Muscle of back (tissue), 11 donors: ENCODE data around the gene ZNFX1. TPM values are rescaled to one million over a fixed set of nuclear protein-coding genes. Genes with fewer than 3 reads are reported as not detected.
"Not testable (repeated sequence)": the region's sequence is repeated elsewhere in the genome, so short reads cannot be mapped to it uniquely, and the experiment has no call there.

Source experiments
- DNase-seq, 3 donors: peaks; one replicate each; pipeline versions ENCODE4 v3.0.0 to v3.0.0-alpha.2; 2013
- polyA plus RNA-seq, 10 donors: library from polyadenylated mRNA; unstranded; fragments of 120-200 nt; gene quantifications; one replicate each; pipeline ENCODE4 v1.2.1, GENCODE V29; 2013; ENCODE audit not compliant: insufficient read length in 10 of 10

Gene ZNFX1
- polyA plus RNA-seq, 10 donors, result 9.2 to 12.3 (median 10.7) TPM

DNA sequence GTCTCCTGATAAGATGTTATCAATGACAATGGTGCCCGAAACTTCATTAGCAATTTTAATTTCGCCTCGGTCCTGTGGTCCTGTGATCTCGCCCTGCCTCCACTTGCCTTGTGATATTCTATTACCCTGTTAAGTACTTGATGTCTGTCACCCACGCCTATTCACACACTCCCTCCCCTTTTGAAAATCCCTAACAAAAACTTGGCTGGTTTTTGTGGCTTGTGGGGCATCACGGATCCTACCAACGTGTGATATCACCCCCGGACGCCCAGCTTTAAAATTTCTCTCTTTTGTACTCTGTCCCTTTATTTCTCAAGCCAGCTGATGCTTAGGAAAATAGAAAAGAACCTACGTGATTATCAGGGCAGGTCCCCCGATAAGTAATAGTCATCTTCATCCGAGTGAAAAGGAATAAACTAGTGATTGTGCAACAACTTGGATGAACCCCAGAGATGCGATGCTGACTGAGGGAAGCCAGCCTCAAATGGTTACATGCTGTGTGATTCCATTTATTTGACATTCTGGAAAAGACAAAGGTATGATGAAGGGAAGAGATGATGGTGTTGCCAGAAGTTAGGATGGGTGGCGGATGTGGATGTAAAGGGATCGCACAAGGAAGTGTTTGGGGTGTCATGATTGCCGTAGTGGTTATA lies 16.3 kb upstream of the ZNFX1 start:
- not testable (repeated sequence) for DNase-seq

DNA sequence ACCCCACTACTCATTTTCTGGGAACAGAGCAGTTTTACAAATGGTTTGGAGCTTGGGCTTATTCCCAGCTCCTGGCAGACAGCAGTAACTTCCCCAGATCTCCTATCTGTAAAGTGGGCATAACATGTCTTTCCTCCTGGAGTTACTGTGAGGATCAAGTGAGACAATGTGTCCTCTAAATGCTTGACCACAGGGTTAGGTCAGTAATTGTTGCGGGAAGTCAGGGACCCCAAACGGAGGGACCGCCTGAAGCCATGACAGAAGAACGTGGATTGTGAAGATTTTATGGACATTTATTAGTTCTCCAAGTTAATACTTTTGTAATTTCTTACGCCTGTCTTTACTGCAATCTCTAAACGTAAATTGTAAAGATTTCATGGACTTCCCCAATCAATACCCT lies 15.3 kb upstream of the ZNFX1 start:
- DNase-seq, result no peak

DNA sequence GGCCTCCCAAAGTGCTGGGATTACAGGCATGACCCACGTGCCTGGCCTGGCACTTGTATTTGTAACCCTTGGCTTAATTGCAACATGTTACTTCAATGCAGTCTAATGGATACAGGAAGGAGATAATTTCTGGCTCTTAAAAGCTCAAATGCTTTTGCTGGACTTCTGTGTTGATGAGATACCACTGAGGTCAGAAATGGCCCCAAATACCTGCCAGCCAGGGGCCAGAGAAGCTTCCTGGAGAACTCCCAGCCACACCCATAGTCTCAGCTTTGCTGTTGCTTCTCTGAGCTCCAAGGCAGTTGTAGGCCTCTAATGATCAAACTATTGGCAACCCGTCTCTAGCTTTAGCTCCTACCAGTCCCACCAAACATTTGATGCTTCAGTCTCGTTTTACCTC lies 14.2 kb upstream of the ZNFX1 start:
- DNase-seq, result no peak

DNA sequence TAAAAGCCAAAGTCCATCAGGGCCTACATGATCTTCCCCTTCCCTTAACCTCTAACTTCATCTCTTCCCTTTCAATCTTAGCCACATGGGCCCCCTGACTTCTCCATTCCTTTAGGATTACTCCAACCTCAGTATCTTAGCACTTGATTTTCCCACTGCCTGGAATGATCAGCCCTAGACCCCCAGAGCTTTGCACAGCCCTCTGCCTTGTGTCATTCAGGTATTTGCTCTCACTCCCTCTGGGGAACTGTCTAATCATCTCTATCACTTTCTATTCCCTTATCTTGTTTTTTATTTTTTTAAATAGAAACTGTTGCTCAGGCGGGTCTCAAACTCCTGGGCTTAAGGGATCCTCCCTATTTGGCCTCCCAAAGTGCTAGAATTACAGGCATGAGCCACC lies 13.3 kb upstream of the ZNFX1 start:
- no peak for DNase-seq

DNA sequence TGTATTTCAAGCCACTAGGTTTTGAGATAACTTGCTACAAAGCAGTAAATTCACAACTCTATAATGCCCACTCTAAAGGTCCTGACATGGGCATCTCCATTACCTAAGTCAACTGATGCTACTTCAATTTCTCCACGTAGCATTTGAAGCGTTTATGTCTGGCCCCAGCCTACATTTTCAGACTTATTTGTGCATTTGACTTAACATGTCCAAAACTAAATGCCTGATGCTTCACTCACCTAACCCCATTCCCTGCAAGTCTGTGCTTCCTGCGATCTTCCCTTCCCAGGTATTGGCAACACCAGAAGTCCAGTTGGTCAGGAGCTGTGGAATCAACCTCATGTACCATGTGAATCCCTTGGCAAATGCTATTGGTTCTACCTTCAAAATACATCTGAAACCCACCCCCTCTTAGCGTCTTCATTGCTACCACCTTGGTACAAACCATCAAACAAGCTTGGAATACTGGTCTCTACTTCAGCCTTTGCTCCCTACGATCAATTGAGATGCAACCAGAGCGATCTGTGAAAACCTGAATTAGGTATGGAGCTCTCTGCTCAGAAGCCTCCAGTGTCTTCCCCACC lies 12.8 kb upstream of the ZNFX1 start:
- DNase-seq, result no peak

DNA sequence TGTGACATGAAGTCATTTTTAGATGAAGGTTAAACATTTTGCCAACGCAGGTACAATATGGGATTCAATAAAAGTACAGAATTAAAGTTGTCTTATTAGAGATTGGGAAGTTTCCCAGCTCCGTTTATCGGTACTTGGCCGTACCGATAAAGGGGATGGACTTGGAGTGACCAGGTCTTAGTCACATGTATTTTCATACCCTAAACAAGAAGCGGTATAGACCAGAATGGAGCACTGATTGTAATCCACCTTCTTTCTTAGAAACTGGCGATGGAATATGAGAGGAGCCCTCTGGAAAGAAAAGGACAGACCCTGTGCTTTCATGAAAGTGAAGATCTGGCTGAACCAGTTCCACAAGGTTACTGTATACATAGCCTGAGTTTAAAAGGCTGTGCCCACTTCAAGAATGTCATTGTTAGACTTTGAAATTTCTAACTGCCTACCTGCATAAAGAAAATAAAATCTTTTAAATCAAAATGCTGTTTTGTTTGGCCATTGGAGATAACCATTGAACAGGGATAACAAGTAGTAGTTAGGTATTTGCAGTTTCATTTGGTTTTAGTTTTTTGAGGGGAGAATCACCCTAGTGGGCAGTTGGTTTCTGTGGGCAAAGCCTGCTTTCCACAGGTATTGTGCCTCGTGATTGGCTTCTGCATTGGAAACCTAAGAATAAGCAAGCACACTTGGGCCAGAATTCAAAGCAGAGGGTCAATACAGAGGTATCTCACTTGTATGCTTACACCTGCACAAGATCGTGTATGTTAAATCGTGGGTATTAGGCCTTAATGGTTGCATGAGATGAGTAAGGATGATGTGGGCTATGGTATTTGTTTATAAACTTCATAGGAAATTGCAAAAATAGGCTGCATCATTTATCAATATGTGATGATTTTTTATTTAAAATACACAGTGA lies 11.2 kb upstream of the ZNFX1 start:
- no peak for DNase-seq

DNA sequence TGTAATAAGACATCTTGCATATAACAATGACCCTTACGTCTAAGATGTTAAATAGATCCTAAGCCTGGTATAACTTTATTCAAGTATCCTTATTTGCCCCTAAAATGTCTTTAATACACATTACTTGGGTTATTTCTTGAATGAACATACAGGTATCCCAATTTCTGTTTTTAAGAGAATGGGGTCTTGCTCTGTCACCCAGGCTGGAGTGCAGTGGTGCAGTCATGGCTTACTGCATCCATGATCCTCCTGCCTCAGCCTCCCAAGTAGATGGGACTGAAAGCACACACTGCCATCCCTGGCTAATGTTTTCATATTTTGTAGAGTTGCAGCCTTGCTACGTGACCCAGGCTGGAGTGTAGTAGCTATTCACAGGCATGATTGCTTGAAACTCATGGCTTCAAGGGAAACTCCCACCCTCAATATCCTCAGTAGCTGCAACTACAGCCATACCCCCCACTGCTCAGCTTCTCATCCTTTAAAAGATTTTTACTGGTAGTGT lies 10.4 kb upstream of the ZNFX1 start:
- no peak for DNase-seq

DNA sequence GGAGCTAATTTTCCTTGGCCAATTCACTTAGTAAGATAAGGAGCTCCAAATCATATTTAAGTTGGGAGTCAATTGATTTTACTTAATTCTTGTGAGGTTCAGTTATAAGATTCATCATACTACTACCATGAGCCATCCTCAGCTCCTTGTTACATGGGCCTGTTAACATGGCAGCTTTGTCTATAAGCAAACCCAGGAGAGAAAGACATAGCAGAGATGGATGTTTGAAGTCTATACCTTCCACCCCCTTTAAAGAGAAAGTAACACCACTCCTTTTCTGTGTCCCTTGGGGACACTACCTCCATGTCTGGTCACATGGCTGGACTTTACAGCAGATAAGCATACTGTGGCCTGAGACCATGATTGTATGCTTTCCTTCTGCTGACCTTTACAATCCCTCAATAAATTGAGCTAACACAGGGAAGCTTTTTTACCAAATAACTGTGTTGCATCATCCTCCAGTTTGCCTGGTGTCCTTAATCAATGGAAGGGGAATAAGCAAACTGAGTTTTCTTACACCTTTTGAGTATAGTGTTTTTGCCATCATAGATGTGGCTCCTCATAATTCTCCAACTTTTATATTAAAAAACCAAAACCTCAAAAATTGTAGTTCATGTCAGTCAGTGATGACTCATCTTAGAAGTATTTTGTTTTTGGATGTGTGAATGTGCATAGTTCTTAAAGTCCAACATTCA lies 9.8 kb upstream of the ZNFX1 start:
- DNase-seq, result no peak

DNA sequence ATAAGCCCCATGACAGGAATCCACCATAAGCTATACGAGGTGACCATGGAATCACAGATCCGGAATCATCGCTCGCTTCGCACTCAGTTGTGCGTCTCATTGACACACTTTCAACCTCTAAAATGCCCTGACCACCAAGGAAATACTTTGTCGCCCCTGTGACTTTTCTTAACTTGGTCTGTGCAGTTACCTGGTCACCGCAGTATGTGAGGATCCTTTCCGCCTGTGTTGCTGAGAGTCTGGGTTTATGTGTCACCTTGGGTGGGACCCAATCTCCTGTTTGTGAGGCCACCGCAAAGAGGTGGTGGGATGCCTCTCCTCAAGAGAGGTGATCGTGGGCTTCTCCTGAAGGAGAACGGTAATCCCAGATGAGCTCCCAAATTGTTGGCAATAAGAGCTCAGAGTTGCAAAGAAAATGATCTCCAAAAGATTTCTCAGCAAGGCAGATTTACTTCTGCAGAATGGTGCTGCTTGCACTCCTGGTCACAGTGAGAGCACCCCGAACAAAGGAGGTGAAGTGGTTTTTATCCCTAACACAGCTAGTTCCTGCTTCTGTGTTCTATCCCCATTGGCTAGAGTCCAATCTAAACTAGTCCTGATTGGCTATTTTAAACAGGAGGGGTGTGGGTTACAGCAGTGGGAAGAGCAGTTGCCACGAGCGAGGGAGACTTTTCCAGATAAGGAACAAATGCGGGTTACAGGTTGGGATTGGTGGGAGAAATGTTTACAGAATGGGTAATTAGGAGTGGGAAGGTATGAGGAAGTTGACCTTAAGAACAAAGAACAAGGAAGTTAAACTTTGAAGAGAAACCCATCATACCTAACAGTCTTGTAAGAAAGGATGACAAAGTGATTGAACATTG lies 9.1 kb upstream of the ZNFX1 start:
- DNase-seq, result no peak

DNA sequence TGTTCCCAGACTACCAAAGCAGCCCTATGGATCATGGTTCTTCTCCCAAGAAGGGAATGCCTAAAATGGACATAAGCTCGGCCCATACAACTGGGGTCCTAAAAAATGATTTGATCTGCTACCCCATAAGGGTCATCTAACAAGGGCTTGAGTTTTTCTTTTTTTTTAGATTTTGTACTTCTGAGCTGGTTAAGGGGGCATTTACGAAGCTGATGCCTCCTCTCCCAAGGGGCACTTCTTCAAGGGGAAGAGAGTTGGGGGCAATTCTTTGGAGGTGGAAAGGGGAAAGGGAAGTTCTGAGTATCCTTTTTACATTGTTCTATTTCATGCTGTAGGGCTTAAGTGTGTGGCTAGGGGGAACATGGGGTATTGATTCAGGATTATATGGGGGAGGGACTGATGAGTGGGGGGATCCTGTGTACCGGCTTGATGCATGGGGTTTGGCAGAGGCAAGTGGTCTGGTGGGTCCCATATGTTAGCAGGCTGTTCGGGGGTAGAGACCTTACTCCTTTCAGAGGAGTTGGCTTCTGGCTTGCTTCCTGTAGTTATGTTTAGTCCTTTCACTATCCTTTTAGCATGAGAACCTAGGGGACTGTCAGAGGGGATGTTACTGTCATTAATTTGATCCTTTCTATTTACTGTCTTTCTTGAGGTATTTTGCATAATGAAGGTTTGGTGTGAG lies 8.1 kb upstream of the ZNFX1 start:
- DNase-seq, result no peak

DNA sequence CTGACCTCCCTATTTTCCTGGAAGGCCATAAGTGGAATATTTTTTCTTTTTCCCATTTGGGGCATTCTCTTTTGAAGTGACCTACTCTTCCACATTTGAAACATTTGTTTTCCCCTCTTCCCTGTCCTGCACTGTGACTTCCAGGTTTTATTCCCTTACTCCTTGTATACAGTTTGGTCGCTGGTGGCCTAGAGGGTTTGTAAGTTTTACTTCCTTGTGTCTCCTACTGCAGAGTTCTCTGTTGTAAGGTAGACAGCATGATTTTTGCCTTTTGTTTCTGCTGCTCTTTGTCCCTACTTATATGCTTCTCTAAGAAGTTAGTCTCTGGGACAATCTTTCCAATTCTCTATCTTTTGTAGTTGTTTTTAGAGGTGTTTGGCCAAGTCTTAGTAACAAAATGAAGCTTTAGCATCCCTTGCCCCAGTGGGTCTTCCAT lies 7.4 kb upstream of the ZNFX1 start:
- DNase-seq, result no peak

DNA sequence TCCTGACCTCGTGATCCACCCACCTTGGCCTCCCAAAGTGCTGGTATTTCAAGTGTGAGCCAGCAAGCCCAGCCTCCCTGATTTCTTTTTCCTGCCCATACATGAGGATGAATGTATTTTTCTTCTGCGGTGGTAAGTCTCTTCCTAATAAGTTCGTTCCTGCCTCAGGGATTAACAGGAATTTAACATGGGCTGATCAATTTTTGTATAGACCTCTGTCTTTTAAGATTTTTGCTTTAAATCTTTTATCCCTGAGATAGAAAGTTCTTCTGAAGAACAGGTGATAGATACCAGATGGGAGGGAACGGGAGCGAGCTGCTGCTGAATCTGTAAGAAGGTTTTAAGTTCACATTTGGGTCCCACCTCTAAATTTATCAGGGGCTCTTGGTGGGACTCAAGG lies 7.0 kb upstream of the ZNFX1 start:
- DNase-seq, result no peak

DNA sequence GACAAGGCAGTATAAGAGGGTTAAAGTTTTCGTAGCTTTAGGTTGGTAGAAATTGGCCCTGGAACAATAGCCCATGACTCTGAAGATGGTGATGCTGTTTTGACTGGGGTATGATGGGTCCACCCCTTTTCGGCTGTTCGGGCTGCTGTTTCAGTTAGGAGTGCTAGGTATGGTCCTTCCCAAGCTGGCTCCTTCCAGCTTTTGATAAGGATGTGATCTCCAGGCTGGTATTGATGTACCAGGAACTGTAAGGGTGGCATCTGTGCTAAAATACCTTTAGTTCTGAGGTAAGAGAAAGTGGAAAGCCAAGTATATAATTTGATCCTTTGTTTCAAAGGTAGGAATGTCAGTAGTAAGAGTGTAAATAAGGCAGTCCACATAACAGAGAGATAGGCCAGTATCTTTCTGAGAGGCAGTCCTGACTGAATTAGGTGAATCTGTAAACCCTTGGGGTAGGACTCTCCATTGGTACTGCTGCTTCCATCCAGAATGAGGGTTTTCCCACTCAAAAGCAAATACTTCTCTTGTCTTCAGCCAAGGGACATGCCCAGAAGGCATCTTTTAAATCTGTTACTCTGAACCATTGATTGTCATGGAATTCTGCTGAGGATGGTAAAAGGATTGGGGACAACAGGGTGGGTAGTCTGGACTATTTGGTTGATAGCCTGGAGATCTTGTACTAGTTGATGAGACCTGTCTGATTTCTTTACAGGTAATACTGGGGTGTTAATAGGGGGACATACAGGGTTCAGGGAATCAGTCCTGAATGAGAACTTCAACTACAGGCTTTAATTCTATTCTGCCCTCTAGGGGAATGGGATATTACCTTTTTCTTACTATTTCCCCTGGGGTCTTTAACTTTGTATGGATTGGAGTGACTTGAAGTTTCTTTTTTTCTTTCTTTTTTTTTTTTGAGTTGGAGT lies 6.1 kb upstream of the ZNFX1 start:
- DNase-seq, result no peak

DNA sequence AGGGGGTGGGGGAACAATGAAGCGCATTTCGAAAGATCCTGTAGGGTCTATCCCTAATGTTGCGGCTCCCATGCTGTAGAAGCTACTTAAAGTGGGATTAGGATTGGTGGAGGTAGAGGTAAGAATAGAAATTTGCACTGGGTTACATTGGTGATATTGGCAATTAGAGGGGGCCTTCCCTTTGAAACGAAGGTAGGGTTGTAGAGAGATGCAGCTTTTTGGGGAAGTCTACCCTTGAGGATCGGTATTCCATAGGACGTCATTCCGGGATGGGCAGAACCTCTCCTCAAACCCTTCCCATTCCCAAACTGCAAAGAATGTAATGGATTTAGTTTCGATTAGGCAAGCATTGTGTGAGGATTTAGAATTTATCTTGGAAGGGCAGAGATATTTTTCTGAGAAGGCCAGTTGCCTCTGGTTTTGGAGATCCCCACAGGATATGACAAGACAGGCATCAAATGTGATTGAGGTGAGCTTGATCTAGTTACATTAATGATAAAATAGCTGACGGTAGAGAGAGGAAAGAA lies 5.4 kb upstream of the ZNFX1 start:
- no peak for DNase-seq

DNA sequence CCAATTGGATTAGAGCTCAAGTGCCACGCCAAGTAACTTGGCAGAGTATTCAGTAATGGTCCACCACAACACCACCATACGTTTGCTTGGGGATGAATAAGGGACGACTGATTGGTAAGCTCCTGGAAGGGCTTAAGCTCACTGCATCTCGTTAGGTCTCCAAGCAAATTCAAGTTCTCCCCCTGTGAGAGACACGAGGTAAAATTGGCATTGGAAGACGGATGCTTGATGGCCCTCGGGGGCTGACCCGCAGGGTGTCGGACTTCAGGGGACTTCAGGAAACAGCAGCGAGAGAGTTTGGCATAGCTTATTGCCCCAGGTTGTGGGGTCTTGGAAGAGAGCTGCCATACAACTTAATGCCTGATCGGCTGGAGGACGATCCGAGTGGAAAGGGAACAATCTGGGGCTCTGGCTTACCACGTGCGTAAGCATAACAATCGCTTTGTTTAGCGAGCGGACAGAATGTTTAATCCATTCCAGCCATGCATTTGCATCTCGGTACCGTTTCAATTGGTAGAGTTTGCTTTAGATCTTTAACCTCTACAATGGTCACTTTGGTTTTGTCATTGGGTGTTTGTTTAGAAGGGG lies 4.8 kb upstream of the ZNFX1 start:
- DNase-seq, result no peak

DNA sequence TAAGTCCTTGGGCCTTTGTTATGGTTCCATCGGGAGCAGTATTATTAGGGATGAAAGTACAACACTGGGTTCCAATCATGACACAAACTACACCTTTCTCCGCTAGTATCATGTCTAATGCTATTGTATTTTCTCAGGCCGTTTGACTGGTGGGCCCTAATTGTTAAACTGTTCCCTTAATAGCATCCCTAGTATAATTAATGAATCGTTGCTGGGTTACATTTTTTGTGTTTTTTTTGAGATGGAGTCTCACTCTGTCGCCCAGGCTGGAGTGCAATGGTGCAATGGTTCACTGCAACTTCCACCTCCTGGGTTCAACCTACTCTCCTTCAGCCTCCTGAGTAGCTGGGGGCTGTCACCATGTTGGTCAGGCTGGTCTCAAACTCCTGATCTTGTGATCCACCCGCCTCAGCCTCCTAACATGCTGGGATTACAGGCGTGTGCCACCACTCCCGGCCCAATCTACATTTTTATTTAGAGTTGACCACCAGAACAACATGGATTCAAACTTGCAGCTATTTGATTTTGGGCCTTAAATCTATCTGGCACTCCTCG lies 4.1 kb upstream of the ZNFX1 start:
- DNase-seq, result no peak

DNA sequence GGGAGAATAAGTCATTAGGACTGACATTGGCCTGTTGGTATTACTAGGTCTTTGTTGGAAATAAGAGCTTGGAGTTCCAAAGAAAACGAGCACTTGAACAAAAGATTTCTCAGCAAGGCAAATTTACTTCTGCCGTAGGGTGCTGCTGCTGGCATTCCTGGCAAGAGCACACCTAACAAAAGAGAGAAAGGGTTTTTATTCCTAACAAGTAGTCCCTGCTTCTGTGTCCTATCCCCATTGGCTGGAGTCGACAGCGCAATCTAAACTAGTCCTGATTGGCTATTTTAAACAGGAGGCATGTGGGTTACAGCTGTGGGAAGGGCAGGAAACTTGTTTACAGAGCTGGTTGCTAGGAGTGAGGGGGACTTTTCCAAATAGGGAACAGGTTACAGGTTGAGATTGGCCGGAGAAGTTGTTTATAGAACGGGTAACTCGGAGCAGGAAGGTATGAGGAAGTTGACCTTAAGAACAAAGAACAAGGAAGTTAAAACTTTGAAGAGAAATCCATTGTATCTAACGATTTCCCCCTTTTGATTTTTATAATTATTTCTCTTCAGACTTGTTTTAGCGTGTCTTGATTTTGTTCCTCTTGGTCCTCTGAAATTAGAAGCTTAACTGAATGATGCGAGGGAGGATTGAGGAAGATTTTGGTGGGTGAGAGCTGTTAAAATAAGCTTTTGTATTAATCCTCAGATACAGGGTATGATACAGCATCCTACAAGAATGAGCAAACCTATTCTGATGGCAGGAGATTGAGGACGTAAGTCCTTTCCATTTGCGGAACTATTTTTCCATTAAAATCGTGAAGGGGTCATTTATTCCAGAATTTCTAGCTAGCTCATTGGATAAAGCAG lies 3.4 kb upstream of the ZNFX1 start:
- no peak for DNase-seq
